NK-92 (cell line): Measurements from ENCODE around the gene C19orf12.
"Not testable (repeated sequence)": the region's sequence is repeated elsewhere in the genome, so short reads cannot be mapped to it uniquely, and the experiment has no call there.

Source experiments
- DNase-seq: peaks from one replicate; lab custom pipeline; 2025; ENCODE audit not compliant: unreplicated experiment; lab: John Stamatoyannopoulos, UW

Gene C19orf12

DNA sequence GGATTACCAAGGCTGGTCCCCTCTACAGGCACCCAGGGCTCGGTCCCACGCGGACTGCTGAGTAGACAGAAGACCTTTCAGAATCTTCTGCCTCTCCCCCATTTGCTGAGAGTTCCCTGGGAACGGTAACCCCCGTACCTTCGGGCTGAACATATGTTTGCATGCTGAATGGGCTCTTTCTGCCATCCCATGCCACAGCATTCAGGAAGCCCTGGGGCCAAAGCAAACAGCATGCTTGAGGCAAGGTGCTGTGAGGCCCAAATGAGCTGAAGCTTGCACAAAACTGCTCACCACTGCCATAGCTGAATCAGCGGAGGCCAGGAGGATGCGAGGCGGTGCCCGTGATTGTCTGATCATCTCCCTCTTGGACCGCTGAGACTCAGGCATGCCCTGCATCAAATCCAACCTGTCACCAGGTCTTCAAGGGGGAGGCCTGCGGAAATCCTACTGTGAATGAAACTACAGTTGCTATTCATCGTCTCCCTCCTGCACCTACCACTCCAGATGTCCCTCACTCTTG, 16.3 kb upstream of the C19orf12 start:
- no peak for DNase-seq

DNA sequence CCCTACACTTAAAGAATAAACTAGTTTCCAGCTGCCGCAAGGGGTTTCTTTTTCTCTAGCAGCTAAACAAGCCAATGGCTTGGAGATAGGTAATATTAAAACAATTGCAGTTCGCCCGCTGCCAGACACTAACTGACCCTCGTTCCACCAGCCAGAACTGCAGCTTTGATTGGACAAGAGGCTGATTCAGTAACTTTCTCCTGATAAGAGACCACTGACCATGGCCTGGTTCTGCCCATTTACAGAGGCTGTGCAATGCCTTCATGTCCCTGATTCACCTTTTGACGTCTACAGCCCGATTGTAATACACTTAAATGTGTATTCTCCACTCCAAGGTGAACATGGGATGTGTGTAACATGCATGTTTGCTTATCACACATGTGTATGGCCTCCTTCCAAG, 12.8 kb upstream of the C19orf12 start:
- DNase-seq = no peak

DNA sequence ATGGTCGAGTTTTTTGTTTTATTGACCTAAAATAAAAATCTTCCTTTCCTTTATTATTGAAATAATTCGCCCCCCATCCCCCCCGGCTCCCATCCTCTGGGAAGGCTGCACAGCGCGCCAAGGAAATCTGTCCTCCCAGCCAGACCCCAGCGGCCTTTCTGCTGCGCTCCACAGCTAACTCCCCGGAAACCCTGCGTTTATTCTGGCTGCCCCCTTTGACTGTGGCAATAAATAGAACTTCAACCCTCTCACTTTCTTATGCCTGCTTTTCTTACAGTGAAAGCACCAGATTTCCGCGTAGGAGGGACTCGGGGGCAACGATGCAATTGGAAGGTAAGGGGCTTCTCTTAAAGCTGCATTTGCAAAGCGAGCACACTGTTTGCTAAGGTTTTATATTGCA, 9.7 kb upstream of the C19orf12 start:
- DNase-seq = no peak

DNA sequence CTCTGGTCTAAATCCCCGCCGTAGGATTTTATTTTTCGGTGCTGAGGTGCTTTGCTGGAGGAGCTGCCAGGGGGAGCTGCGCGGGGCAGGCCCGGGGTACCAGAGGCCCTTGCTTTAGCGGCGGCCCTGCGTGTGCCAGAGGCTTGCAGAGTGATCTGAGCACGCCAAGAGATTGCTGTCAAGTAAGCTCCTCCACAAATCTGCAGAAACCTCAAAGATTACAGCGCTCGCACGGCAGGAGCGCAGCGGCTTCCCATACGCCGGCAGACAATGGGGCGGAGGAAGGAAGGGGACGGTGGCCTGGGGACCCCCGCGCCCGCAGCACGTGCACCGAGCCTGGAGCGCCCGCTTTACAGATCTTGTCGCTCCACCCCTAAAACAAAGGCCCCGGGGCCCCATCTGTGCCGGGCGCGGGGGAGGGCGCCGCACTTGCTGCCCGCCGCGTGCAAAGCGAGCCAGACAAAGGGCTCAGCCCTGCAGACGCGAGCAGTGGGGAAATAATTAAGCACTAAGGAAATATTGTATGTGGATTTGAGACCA, 9.1 kb upstream of the C19orf12 start:
- DNase-seq = no peak

DNA sequence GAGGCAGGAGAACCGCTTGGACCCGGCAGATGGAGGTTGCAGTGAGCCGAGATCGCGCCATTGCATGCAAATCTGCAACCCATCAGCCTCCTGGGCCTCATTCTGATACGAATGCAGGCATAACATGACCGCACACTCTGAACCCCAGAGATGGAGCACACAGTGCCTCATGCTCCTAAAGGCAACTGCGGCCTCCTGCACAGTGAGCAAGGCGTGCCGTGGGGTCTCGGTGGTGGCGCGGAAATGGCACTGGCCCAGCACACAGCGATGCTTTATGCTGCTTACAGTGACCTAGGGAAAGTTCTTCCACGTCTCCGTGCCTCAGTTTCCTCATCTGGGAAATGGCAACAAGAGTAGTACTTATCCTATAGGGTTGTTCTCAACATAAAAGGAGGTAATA, 2.0 kb upstream of the C19orf12 start:
- no peak for DNase-seq

DNA sequence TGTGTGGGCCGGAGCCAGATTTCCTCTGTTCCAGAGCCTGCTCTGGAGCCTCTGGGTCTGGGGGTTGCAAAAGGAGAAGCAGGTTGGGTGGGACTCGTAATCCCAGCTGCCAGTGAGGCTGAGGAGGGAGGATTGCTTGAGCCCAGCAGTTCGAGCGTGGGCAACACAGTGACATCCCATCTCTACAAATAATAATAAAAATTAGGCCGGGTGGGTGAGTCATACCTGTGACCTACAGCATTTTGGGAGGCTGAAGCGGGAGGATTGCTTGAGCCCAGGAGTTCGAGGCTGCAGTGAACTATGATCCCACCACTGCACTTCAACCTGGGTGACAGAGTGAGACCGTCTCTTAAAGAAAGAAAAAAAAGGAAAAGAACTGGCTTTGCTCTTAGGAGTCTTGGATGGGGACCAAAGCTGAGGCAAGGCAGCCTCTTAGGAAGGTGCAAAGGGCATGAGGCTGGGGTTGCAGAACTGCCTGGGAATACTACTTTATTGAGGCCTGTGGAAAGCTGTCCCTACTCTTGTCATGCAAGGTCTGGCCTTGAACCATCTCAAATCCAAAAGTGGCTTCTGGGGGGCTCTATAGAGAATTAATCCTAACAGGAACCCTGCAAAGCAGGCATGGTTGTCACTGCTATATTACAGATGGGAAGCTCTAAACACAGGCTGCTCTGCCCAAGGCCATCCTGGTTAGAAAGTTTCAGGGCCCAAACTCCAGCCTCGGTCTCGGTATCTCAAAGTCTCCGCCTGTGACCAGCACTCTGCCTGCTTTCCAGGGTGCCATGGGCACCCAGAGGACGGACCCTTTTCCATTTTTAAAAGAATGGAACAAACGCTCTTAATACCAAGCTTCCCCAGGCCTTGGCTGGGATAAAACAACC, 880 bp upstream of the C19orf12 start:
- no peak for DNase-seq

DNA sequence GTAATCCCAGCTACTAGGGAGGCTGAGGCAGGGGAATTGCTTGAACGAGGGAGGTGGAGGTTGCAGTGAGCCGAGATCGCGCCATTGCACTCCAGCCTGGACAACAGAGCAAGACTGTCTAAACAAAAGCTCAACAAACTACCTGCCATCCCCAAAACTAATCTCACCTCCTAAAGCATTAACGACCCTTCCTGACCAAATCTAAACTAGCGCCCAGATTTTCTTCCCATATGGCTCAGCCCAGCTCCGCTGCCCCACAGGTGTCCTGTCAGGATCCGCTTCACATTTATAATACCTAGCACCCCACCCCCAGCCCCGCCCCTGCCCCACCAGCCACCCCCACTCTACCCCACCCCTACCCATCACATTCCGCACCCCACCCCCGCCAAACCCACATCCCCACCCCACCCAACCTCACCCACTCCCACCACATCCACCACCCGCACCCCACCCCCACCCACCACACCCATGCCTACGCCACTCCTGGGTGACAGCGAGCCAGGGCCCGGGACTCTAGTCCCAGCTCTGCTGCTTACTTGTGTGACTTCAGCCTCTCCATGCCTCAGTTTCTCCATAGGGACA, 599 bp downstream of the C19orf12 start:
- no peak for DNase-seq

DNA sequence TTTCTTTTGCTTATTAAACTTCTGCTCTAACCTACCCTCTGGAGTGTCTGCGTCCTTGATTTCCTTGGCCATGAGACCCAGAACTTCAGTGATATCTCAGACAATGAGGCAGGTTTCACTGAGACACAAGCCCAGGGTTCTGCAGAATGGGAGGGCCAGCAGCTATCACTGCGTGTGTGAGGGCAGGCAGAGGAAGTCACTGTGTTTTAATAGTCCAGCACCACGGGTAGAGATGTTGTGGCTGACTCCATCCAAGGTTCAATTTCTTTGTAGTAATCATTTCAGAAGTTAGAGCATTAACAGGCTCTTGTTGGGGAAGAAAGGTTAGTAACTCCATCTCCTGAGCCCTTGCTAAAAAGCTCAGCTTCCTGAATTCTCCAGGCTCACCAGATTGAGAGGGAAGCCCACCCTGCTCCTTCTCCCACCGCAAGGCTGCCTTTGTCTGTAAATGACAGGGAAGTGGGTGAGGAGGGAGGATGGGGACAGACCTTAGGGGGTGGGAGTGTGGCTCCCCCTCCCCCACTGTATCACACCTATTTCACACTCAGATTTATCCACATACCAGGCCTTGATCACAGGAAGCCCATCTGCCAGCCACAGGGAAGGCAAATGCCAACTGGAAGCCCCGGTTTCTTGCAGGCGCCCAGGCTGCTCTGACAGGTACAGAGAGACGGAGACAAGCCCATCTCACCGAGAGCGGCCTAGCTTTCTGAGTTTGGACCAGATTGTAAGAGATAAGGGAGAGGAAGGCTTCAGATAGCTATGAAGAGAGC, 2.1 kb downstream of the C19orf12 start:
- no peak for DNase-seq

DNA sequence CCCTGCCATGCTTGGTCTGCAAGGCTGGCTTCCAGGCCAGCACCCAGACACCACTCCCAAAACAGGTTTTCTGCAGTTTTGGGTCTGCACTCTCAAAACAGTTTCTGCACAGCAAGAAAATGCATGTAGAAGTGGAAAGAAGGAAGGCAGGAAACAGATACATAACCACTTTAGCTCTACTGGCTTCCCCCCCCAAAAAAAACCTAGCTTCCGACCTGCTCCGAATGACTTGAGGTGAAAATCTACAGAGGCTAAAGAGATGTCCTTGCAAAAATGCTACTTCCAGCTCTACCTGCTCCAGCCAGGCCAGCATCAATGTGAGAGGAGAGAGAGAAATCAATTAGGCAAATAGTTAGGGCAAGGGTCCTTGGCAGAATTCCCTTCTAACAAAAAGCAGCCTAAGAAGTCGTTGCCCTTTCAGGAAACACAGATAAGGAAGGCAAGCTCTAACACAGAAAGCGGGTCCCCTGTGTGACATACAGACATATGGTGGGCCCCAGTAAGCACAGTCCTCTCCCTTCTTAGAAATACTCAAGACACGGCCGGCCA, 3.4 kb downstream of the C19orf12 start:
- DNase-seq = no peak

DNA sequence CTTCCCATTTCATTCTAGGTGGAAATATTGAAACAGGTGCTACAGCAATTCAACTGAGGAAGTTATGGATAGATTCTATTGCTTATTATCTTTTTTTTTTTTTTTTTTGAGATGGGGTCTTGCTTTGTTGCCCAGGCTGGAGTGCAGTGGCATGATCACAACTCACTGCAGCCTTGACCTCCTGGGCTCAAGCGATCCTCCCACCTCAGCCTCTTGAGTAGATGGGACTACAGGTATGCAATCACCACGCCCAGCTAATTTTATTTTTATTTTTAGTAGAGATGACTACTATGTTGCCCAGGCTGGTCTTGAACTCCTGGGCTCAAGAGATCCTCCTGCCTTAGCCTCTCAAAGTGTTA, 5.6 kb downstream of the C19orf12 start:
- not testable (repeated sequence) for DNase-seq

DNA sequence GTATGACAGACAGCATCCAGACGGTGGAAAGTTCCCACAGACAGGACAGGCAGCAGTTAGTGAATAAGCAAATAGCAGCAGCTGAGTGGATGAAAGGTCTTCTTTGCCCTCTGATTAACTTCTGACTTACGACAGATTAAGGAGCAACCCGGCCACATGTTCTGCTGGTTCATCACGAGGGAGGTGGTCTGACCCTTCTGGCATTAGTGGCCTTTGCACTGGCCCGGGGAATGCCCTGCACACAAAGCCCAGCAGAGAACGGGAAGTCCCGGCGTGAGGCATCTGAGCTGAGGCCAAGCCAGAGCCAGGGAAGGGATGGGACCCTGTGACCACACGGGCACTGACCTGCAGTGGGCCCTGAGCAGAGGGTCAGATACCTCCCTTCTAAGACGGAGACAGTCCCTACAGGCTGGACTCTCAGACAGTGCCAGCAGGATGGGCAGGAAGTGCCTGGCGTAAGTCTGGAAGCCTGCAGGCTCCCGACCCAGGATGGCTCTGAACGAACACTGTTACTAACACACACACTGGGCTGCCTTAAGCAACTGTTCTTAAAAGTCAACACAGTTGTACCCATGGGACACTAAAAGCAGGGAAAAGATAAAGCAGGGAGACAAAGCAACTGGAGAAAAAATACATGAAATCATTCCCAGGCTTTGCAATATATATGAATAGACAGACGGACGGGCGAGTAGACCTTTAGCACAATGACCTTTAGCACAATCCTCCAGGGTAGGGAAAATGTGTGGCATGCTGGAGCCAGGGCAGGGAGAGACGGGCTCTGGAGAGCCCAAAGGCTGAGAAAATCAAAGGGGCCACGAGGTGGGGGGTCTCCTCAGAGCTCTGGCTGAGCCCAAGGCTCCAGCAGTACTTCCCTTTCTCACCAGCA, 6.3 kb downstream of the C19orf12 start:
- no peak for DNase-seq

DNA sequence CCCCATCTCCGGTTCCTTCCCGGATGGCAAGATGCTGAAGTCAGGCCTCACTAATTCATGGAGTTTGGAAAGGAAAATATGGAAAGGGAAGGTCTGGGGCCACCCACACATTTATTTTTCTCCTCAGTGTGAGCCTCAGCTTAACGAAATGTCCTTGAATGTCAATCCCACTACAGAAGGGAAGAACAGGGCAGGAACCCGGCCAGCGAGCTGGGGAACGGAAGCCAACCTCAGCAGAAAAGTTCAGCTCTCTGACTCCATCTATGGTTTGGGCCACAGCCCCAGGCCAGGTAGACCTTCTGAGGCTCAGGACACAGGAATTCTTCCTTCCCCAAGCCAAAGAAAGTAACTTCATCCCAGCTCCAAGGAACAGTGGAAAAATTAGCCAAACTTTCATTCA, 8.4 kb downstream of the C19orf12 start:
- DNase-seq = no peak

DNA sequence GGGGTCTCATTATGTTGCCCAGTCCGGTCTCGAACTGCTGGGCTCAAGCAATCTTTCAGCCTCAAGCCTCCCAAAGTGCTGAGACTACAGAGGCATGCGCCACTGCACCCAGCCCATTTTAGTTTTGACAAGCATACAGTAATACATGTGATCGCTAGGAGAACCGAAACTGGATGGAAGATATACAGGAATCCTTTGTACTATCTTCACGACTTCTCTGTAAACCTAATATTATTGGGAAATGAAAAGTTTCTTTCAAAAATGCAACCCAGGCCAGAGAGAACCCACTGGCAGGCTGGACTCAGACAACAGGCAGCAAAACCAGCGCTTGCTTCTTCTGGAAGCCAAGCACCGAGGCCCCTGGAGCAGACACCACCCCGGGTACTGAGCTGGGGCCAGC, 9.4 kb downstream of the C19orf12 start:
- DNase-seq = no peak

DNA sequence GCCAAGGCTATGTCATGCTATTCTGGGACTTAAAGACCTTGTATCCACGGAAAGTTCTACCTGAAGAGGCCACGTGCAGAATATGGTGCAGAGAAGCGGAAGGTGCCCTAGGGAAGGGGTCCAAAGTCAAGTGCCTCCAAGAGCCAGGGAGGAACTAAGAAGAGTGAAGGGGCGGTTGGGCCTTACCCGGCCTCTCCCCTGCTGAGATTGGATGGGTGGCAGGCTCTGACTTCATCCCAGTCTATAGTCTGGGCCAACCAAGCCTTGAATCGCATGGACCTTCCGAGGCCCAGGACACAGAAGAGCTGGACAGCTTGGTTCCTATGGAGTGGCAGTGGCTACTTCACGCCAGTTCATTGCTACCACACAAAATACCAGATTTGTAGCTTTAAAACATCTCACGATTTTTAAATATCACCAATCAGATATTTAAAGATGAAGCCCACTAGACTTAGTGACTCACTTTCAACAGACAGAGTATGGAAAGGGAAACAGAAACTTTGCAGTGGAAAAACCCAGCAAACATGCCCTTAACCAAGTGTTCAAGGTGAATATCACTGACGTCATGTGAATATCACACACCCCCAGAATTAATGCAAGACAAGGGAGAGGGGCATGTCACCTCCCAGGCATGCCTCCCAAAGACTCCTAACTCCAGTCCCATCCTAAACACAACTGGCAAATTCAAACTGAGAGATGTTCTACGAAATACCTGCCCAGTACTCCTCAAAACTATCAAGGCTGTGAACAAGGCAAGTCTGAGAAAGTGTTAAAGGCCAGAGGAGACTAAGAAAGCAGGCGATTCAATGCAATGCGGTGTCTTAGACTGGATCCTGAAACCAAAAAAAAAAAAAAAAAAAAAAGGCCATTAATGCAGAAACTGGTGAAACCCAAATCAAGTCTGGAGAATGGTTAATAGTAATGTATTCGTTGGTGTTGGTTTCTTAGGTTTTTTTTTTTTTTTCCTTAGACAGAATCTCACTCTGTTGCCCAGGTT, 10.2 kb downstream of the C19orf12 start:
- DNase-seq = no peak

DNA sequence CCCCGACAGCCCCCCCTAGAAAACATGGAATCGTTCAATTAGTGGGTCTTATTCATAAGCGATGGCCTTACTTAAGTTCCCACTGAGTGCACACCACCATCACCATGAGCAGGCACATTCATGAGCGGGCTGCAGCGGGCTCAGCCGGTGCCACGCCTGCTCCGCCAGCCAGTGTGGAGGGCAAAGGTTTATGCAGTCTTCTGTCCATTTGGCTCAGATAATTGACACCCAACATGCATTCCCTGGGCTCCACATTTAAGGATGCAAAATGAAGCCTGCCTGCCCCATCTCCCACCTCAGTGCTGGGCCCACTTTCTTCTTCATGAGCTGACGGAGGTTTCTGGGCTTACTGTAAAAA, 12.1 kb downstream of the C19orf12 start:
- no peak for DNase-seq

DNA sequence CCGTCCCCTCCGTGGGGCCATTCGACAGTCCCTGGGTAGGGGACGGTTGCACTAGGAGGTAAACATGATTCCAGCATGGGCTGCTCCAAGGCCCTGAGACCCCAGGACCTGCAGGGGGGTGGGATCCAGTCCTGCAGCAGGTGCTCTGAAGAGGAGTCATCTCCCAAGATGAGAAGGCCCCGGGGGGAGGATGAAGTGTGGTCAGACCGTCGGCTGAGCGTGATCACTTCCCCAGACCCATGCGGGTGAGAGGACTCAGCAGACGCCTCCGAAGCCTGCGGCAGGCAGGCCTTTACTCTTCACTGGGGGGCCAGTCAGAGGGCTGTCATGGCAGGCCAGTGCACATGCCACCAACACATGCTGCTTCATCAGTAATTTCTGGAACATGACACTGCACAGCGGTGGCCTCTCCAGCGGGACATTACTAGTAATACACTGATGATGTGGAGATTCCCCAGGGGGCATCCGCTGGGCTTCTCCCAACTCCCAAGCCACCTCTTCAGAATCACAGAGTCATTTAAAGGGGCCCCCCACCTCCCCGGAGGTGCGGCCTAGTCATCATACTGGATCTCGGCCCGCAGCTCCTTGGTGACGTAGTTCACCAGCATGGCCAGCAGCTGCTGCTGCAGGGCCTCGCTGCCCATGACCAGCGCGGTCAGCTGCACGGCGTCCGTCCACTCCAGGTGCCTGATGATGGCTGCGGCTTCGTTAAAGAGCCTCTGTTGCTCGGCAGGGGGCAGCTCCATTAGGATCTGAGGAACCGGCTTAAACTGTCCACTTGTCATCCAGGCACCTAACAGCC, 12.7 kb downstream of the C19orf12 start:
- DNase-seq = no peak

DNA sequence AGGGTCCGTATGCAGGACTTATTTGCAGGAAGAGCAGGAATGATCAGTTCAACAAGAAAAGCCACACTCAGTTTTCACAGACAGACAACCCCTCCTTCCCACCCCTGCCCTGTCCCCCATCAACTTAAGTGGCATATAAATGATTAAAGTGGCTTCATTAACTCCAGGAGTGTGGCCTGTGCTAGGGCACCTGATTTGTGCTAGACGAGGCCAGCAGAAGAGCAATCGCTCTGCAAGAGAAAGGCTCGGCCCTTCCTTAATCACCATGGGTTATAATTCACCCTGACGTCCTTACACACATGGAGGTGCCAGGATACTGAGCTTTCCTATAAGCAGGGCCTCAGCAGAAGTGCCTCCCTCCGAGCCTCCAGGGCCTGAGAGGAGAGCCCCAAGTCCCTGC, 14.6 kb downstream of the C19orf12 start:
- no peak for DNase-seq

DNA sequence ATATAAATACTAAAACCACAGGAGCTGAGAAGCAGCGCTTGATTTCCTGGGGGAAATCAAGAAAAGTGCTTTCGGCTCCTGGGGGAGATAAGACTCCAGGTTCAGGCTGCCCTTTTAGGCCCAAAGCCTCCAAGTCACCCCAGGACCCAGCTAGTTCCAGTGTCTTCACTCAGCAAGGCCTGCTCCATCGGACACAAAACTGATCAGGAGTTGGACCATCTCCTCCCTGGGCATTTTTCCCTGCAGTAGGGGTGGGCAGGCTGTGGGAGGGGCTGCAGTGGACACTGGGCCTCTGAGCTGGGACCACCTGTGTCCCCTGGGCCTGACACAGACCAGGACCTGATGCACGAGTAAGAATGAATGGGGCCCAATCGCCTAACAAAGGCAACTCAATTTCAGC, 15.2 kb downstream of the C19orf12 start:
- DNase-seq = no peak
